Measurements from ENCODE around the gene TMEM223.

TMEM223 gene

DNA sequence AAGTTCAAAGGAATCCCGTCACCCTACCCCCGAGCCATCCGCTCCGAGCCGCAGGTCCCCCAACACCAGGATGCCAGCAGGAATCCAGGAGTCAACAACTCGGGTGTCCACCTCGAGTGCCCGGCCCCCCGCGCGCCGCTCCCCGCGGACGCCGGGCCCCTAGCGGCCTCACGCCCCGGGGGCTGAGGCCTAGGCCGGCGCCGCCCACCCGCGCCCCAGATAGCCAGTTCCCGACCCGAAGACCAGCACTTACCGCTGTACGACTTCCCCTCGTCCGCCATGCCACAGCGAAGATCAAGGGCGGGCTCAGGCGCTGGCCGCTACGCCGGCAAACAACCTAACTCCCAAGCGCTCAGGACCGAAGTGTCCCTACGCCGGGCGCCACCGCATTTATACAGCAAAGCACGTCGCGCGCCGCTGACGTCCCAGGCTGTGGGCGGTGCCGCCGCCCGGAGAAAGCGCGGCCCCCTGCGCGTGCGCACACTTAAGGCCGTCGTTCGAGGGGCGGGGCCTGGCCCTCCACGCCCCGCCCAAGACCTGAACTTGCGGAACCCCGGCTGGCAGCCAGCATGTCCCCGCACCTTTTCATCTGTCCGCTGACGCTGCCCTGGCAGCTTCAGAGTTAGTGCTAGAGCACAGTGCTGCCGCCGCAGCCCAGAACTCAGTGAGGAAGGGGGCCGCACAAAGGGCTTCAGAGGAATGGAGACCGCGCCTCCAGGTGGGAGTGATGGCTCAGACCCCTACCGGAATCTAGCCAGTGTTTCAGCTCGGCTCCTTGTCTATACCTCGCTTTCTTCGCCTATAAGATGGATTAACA lies 13.5 kb upstream of the TMEM223 start, which contains the start of gene NXF1:
Gene NXF1 (minus strand): TSS at position 365 of the 817 bp plus-strand sequence. CDS start 84 bp downstream, at position 281.
- intact Hi-C loops (cut with DNase I) = loop anchor here (2.0 kb wide), 1 partner anchor 16 kb away; no protein-coding TSS in a partner anchor
- DNase-seq = peak; percentile 89 to 98 (median 96)

DNA sequence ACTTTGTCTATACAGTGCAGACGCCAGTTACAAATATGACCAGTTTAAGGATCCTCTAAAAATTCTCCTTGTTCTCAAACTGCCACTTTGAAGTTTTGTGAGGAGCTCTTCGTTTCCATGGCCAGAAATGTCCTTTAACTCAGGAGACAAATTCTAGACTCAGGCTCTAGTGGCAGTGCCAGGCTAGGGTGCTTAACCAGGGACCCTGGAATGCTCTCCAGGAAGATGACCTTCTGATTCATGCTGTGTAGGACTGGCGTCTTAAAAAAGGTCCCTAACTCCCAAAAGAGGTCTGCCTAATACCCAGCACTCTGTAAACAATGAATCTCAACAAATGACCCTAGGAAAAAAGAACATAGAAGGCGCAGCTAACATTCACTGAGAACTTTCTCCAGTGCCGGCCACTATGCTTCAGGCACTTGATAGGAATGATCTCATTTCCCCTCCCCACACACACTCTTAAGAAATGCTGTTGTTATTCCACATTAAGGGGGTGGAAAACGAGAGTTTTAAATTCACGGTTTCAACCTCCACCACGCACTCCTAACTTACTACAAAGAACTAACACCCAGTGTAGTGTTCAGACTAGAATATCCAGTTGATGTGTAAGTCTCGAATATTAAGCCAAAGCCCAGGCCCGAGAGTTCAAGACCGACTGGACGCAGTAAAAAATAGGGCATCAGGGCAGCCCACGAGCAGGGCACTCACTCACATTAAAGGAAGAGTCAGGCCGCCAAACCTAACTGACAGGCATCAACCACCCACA lies 12.7 kb upstream of the TMEM223 start:
- intact Hi-C loops (cut with DNase I) = loop anchor here (2.0 kb wide), 1 partner anchor 16 kb away; no protein-coding TSS in a partner anchor
- peak in 2 of 42 donors; percentile 23 to 28 for DNase-seq

DNA sequence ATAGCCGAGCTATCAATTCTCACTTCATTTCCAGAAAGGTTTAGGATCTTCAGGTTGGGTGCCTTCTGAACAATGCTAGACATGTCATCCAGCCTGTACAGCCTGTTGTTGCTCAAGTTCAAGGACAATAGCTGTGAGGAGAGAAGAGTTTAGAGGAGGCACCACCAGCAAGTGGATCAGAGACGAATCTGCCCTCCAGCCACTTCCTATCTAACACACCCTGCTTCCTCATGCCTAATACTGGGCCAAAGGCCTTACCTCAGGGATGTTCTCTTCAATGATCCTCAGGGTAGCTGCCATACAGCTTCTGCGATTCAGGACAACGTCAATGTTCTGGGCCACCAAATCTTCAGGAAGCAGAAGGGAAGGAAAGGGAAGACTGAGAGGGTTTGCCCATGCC lies 9.3 kb upstream of the TMEM223 start:
- intact Hi-C loops (cut with DNase I) = no loop called here
- DNase-seq = no peak

DNA sequence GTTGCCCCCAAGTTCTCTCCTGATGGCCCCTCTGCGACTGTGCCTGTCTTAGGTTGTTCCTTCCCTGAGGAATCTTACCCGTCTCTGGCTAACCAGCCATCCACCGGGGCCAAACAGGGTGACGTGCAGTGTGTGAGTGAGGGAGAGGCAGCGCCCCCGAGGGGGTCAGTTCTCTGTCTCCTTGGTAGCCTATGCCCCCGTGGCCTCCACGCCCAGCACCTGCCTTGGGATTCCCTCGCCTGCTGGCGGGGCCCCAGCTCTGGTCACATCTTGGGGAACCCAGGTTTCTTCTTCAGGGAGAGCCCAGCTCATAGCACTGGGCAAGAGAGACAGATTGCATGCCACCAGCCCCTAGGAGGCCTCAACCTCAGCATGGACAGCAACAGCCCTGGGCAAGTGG lies 7.7 kb upstream of the TMEM223 start:
- no peak for DNase-seq
- intact Hi-C loops (cut with DNase I) = no loop called here

GRCh38 chr11:62796281-62796680 lies 4.5 kb upstream of the TMEM223 start:
- DNase-seq = no peak
- intact Hi-C loops (cut with DNase I) = no loop called here

GRCh38 chr11:62794201-62794775 lies 2.5 kb upstream of the TMEM223 start:
- intact Hi-C loops (cut with DNase I) = loop anchor here (5.0 kb wide), 1 partner anchor 63 kb away; no protein-coding TSS in a partner anchor
- no peak for DNase-seq

- intact Hi-C loops (cut with DNase I) = loop anchor here (5.0 kb wide), 1 partner anchor 65 kb away; no protein-coding TSS in a partner anchor
- DNase-seq = no peak
These were observed 383 bp upstream of the TMEM223 start for GRCh38 chr11:62792202-62792575.

GRCh38 chr11:62789576-62789975 lies 2.2 kb downstream of the TMEM223 start:
- intact Hi-C loops (cut with DNase I) = loop anchor here (2.0 to 10.0 kb wide), 2 partner anchors 15 to 45 kb away; partner anchors contain the start of genes NXF1, STX5, TEX54 and WDR74
- peak in 17 of 42 donors; percentile 13 to 76 (median 54) for DNase-seq

DNA sequence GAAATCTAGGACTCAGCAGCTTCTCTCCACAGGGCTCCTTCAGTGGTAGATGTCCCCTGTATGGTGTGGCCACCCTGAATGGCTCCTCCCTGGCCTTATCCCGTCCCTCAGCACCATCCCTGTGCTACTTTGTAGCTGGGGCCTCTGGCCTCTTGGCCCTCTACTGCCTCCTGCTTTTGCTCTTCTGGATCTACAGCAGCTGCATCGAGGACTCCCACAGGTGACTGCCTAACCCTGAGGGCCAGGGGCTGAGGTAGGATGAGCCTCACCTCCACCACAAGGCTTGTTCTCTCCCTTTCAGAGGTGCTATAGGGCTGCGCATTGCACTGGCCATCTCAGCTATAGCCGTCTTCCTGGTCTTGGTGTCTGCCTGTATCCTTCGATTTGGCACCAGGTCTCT lies 2.8 kb downstream of the TMEM223 start:
- intact Hi-C loops (cut with DNase I) = loop anchor here (2.0 to 10.0 kb wide), 2 partner anchors 16 to 46 kb away; partner anchors contain the start of genes NXF1, STX5, TEX54 and WDR74
- no peak for DNase-seq

- peak; percentile 96 to 100 (median 99) for DNase-seq
- intact Hi-C loops (cut with DNase I) = loop anchor here (2.0 to 10.0 kb wide), 2 partner anchors 16 to 48 kb away; partner anchors contain the start of genes STX5, TAF6L, TEX54 and WDR74
These were observed 4.6 kb downstream of the TMEM223 start, which contains the start of gene TMEM179B for GRCh38 chr11:62787005-62787759. Gene TMEM179B, plus strand, starts transcription at chr11:62787402. Its CDS starts 30 bp downstream, at chr11:62787432.

DNA sequence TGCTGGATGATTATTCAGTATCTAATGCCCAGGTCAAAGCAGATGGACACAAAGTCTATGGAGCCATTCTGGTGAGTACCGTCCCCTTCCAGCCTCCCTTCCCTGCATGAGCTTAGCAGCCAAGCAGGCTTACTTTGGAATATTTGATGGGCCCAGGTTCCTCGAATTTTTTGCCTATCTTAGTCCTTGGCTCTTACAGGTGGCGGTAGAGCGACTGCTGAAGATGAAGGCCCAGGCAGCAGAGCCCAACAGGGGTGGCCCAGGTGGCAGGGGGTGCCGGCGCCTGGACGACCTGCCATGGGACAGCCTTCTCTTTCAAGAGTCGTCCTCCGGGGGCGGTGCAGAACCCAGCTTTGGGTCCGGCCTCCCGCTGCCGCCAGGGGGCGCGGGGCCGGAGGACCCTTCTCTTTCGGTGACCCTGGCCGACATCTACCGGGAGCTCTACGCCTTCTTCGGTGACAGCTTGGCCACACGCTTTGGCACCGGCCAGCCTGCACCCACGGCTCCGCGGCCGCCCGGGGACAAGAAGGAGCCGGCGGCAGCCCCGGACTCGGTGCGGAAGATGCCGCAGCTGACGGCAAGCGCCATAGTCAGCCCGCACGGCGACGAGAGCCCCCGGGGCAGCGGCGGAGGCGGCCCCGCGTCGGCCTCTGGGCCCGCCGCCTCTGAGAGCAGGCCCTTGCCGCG lies 5.3 kb downstream of the TMEM223 start:
- intact Hi-C loops (cut with DNase I) = loop anchor here (2.0 to 10.0 kb wide), 2 partner anchors 16 to 48 kb away; partner anchors contain the start of genes STX5, TAF6L, TEX54 and WDR74
- DNase-seq = peak; percentile 68 to 94 (median 87)

GRCh38 chr11:62782753-62783152 lies 9.1 kb downstream of the TMEM223 start:
- intact Hi-C loops (cut with DNase I) = loop anchor here (10.0 kb wide), 1 partner anchor 52 kb away; the partner anchor contains the start of genes STX5, TEX54 and WDR74
- DNase-seq = no peak

DNA sequence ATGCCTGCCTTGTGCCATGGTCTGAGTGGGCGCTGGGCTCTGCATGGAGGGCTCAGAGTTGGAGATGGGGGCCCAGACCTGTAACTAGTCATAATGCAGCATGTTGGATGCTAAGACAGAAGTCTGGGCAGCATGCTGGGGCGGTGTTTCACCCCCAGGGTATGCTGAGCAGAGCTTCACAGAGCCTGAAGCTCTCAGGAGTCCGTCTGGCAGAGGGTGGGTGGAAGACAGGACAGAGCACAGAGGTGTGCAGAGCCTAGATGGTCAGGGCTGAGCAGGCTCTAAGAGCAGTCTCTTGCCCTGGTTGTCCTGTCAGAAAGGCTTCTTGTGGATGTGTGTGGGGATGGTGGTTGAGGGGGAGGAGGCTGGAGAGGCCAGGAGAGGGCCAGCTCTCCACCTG lies 13.4 kb downstream of the TMEM223 start:
- DNase-seq = no peak
- intact Hi-C loops (cut with DNase I) = no loop called here

DNA sequence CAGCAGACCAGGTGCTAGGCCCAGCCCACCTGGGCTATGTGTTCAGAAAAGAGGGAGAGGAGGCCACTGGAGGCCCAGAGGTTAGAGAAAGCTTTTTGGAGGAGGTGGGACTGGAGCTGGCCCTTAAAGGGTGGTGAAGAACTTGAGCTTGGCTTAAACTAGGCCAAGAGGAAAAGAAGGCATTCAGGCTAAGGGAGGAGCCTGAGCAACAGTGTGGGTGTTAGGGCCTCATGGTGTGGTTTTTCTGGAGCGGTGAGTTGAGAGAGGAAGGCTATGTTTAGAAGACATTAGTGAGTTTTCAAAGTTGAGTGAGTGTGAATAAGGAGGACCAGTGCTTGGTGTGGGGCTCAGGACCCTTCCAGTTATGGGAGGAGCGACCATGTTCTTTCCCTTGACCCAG lies 14.4 kb downstream of the TMEM223 start:
- intact Hi-C loops (cut with DNase I) = no loop called here

GRCh38 chr11:62775646-62776045 lies 16.2 kb downstream of the TMEM223 start:
- intact Hi-C loops (cut with DNase I) = no loop called here
- DNase-seq = no peak

More for the DNA sequence above, 14.4 kb downstream of the TMEM223 start:
- no peak for DNase-seq

- no peak for DNase-seq
These were observed 17.4 kb downstream of the TMEM223 start for GRCh38 chr11:62774407-62774806.

More at GRCh38 chr11:62774407-62774806, 17.4 kb downstream of the TMEM223 start:
- intact Hi-C loops (cut with DNase I) = loop anchor here (5.0 kb wide), 1 partner anchor 47 kb away; the partner anchor contains the start of genes HNRNPUL2 and TTC9C
